ENCODE measurements around the gene VAMP2.

GRCh38 chr17:8116776-8117175 is 46.0 kb downstream of the VAMP2 start:
- TF ChIP-seq POLR2AphosphoS5 (IDR thresholded peaks at IDR 0.05; ENCODE audit: control insufficient read depth, insufficient read depth, low read depth, low read length), result no peak
- TF ChIP-seq ZBED1 (IDR thresholded peaks at IDR 0.05), result no peak
- no peak for TF ChIP-seq POLR2A (conservative IDR thresholded peaks at IDR 0.05)
- TF ChIP-seq CTCF (IDR thresholded peaks at IDR 0.05 in 2 of 3, conservative IDR thresholded peaks at IDR 0.05 in 1 of 3; ENCODE audit: insufficient read depth in 2 of 3, low read depth in 1 of 3, low read length in 3 of 3), result no peak
- TF ChIP-seq SETDB1 (IDR thresholded peaks at IDR 0.05; ENCODE audit: low read length), result no peak
- TF ChIP-seq CBX8 (IDR thresholded peaks at IDR 0.05; ENCODE audit: borderline replicate concordance, extremely low read depth, low read depth, low read length, poor library complexity, severe bottlenecking), result no peak
- TF ChIP-seq MAFF (IDR thresholded peaks at IDR 0.05; ENCODE audit: low read length), result no peak
- TF ChIP-seq ARNT (IDR thresholded peaks at IDR 0.05), result no peak
